HG03520 (cell line): ENCODE results near the gene TMEM247.

Source experiments
- ATAC-seq: cut with Tn5 transposase; IDR thresholded peaks from one replicate; pipeline ENCODE4 v1.9.1; 2021; ENCODE audit warnings: mild to moderate bottlenecking, moderate library complexity; ENCODE audit not compliant: unreplicated experiment

TMEM247 gene

GRCh38 chr2:46488389-46488788 is 9.0 kb downstream of the TMEM247 start:
- ATAC-seq = no peak

GRCh38 chr2:46489423-46490174 is 10.2 kb downstream of the TMEM247 start:
- no peak for ATAC-seq

- ATAC-seq = no peak
Observed at GRCh38 chr2:46490521-46491141, 11.3 kb downstream of the TMEM247 start.

GRCh38 chr2:46492301-46492700 is 12.9 kb downstream of the TMEM247 start:
- ATAC-seq = no peak

GRCh38 chr2:46493241-46493970 is 14.0 kb downstream of the TMEM247 start:
- ATAC-seq = peak; percentile 49

GRCh38 chr2:46493971-46494250 is 14.5 kb downstream of the TMEM247 start:
- ATAC-seq = no peak

GRCh38 chr2:46494596-46494995 is 15.2 kb downstream of the TMEM247 start:
- ATAC-seq = no peak

- ATAC-seq = no peak
Observed at GRCh38 chr2:46495231-46496030, 16.1 kb downstream of the TMEM247 start.

GRCh38 chr2:46497766-46498165 is 18.4 kb downstream of the TMEM247 start:
- no peak for ATAC-seq

GRCh38 chr2:46498681-46499080 is 19.3 kb downstream of the TMEM247 start:
- ATAC-seq = no peak

GRCh38 chr2:46499392-46499785 is 20.0 kb downstream of the TMEM247 start:
- ATAC-seq = no peak

GRCh38 chr2:46500801-46501200 is 21.4 kb downstream of the TMEM247 start:
- no peak for ATAC-seq

- no peak for ATAC-seq
Observed at GRCh38 chr2:46502291-46502885, 23.0 kb downstream of the TMEM247 start.

GRCh38 chr2:46503686-46504085 is 24.3 kb downstream of the TMEM247 start:
- no peak for ATAC-seq

- no peak for ATAC-seq
Observed at GRCh38 chr2:46504221-46504620, 24.9 kb downstream of the TMEM247 start.

GRCh38 chr2:46504685-46505471 is 25.5 kb downstream of the TMEM247 start:
- no peak for ATAC-seq

GRCh38 chr2:46505472-46505783 is 26.1 kb downstream of the TMEM247 start:
- ATAC-seq = no peak

- ATAC-seq = no peak
Observed at GRCh38 chr2:46506131-46506706, 26.9 kb downstream of the TMEM247 start.

- no peak for ATAC-seq
Observed at GRCh38 chr2:46508312-46508711, 28.9 kb downstream of the TMEM247 start.

GRCh38 chr2:46508759-46509158 is 29.4 kb downstream of the TMEM247 start:
- ATAC-seq = no peak
